Nephron progenitor cell (in vitro differentiated cells): ENCODE measurements around the gene HSPA4.

Experiments used
- DNase-seq: peaks from one replicate; pipeline ENCODE4 v3.0.0; 2021
- H3K27ac Mint-ChIP-seq: 2 replicates; pipeline ENCODE4 v1.8.0; 2021; ENCODE audit warnings: mild to moderate bottlenecking, moderate library complexity, mixed read lengths
- H3K27me3 Mint-ChIP-seq: 2 replicates; pipeline ENCODE4 v1.8.0; 2021; ENCODE audit warnings: mild to moderate bottlenecking, low read depth, mixed read lengths; ENCODE audit not compliant: poor library complexity
- H3K36me3 Mint-ChIP-seq: 2 replicates; pipeline ENCODE4 v1.8.0; 2021; ENCODE audit warnings: low read depth, mixed read lengths
- H3K4me1 Mint-ChIP-seq: 2 replicates; pipeline ENCODE4 v1.8.0; 2021; ENCODE audit warnings: mixed read lengths
- H3K4me3 Mint-ChIP-seq: 2 replicates; pipeline ENCODE4 v1.8.0; 2021; ENCODE audit warnings: mild to moderate bottlenecking, moderate library complexity, mixed read lengths
- H3K9me3 Mint-ChIP-seq: 2 replicates; pipeline ENCODE4 v1.8.0; 2021; ENCODE audit warnings: mild to moderate bottlenecking, moderate library complexity, mixed read lengths
- TF ChIP-seq, protein P1 (sequence below): fragments of 200-600 bp; sonication (generic); IDR thresholded peaks from 2 replicates; pipeline ENCODE4 v1.5.0; 2021; ENCODE audit warnings: antibody characterized with exemption

Gene HSPA4

DNA sequence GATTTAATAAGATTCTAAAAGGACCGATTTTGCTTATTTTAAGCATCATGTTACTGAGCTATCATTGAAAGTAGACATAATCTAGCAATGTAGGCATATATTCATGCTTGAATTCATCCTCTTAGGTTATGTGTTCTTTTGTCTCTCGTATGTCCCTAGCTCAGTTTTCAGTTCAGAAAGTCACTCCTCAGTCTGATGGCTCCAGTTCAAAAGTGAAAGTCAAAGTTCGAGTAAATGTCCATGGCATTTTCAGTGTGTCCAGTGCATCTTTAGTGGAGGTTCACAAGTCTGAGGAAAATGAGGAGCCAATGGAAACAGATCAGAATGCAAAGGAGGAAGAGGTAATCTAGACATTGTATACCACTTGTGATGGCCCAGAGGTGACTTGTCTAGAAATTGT is 39.2 kb downstream of the HSPA4 start:
- DNase-seq, result no peak
- TF ChIP-seq, protein P1, sequence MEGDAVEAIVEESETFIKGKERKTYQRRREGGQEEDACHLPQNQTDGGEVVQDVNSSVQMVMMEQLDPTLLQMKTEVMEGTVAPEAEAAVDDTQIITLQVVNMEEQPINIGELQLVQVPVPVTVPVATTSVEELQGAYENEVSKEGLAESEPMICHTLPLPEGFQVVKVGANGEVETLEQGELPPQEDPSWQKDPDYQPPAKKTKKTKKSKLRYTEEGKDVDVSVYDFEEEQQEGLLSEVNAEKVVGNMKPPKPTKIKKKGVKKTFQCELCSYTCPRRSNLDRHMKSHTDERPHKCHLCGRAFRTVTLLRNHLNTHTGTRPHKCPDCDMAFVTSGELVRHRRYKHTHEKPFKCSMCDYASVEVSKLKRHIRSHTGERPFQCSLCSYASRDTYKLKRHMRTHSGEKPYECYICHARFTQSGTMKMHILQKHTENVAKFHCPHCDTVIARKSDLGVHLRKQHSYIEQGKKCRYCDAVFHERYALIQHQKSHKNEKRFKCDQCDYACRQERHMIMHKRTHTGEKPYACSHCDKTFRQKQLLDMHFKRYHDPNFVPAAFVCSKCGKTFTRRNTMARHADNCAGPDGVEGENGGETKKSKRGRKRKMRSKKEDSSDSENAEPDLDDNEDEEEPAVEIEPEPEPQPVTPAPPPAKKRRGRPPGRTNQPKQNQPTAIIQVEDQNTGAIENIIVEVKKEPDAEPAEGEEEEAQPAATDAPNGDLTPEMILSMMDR, result no peak
- Mint-ChIP-seq H3K27ac (no peak overlapping the region), H3K9me3 (no peaks in the 10 kb centered on the region), H3K4me1 (no peaks in the 10 kb centered on the region), H3K4me3 (no peak overlapping the region), H3K36me3 (peaks cover 80% of the 10 kb centered on the region), H3K27me3 (no peaks in the 10 kb centered on the region)

DNA sequence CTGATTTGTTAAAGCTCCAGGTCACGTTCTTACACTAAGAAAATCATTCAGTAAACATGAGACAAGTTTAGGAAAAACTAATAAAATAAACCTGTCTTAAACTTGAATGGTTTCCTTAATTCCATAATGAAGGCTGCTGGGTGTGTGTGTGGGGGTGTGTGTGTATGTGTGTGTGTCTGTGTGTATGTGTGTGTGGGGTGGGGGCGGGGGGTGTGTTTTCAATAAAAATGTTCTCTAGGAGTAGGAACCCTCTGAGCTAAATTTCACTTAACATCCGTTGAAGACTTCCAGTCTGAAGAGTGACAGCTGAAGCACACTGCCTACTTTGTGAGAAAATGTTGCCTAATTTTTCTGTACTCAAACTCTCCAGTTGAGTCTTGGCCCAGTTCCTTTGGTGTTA is 54.5 kb downstream of the HSPA4 start:
- no peak overlapping the region for H3K4me3 Mint-ChIP-seq
- DNase-seq, result no peak
- no peaks in the 10 kb centered on the region for H3K27me3 Mint-ChIP-seq
- no peak overlapping the region for H3K27ac Mint-ChIP-seq
- H3K4me1 Mint-ChIP-seq, result peaks cover 18% of the 10 kb centered on the region
- TF ChIP-seq, protein P1, result no peak
- peaks cover 19% of the 10 kb centered on the region for H3K9me3 Mint-ChIP-seq
- peaks cover 64% of the 10 kb centered on the region for H3K36me3 Mint-ChIP-seq

DNA sequence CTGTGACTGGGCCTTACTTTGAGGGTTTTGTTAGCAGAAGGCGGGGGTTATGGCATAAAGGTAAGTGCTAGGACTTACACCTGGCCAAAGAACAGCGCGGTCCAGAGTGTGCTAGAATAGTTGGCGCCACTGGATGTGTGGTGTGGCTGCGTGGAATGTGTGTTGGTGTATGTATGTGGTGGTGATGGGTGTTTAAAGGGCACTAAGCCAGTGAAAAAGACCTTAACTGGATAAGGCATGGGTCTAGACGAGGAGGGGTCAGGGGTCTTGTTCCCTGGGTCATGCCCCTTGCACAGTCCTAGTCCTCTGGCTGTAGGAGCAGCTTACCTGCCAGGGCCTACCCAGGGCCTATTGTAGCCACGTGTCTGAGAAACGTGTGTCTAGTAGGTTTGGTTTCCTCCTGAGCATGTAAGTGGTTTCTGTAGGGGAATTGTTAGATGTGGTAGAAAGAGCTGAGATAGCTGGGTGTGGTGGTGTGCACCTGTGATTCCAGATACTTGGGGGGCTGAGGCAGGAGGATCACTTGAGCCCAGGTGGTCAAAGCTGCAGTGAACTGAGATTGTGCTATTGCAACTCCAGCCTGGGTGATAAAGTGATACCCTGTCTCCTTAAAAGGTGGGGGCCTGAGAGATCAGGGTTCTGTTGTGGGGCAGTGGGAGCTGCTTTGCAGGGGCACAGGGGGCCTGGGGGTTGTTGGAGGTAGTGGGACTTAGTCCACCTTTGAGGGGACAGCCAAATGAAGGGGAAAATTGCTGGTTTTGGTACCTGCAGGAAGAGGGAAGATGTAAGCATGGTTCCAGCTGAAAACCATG is 55.2 kb downstream of the HSPA4 start:
- TF ChIP-seq, protein P1, result no peak
- H3K4me3 Mint-ChIP-seq, result no peak overlapping the region
- no peak for DNase-seq
- no peaks in the 10 kb centered on the region for H3K27me3 Mint-ChIP-seq
- H3K9me3 Mint-ChIP-seq, result peaks cover 19% of the 10 kb centered on the region
- H3K36me3 Mint-ChIP-seq, result peaks cover 60% of the 10 kb centered on the region
- H3K4me1 Mint-ChIP-seq, result peaks cover 18% of the 10 kb centered on the region
- no peak overlapping the region for H3K27ac Mint-ChIP-seq

DNA sequence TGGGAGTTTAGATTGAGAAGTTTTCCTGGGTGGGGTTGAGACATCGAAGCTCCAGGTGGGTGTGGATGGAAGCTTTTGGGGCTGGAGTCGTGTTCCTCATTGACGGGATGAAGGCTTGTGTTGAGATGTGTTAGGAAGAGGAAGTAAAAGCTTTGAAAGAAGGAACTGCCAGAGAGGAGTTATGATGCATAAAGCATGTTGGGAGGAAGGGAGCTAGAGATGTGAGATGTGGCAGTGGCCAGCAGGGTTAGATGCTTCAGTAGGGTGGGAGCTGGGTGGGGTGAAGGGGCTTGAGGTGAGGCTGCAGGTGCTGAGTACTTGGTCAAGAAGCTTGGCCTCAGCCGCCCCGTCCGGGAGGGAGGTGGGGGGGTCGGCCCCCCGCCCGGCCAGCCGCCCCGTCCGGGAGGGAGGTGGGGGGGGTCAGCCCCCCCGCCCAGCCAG is 56.7 kb downstream of the HSPA4 start:
- Mint-ChIP-seq H3K4me3 (no peak overlapping the region), H3K27ac (no peak overlapping the region), H3K4me1 (peaks cover 20% of the 10 kb centered on the region), H3K36me3 (peaks cover 44% of the 10 kb centered on the region), H3K27me3 (peaks cover 8% of the 10 kb centered on the region), H3K9me3 (peaks cover 19% of the 10 kb centered on the region)
- no peak for DNase-seq
- TF ChIP-seq, protein P1, result no peak

DNA sequence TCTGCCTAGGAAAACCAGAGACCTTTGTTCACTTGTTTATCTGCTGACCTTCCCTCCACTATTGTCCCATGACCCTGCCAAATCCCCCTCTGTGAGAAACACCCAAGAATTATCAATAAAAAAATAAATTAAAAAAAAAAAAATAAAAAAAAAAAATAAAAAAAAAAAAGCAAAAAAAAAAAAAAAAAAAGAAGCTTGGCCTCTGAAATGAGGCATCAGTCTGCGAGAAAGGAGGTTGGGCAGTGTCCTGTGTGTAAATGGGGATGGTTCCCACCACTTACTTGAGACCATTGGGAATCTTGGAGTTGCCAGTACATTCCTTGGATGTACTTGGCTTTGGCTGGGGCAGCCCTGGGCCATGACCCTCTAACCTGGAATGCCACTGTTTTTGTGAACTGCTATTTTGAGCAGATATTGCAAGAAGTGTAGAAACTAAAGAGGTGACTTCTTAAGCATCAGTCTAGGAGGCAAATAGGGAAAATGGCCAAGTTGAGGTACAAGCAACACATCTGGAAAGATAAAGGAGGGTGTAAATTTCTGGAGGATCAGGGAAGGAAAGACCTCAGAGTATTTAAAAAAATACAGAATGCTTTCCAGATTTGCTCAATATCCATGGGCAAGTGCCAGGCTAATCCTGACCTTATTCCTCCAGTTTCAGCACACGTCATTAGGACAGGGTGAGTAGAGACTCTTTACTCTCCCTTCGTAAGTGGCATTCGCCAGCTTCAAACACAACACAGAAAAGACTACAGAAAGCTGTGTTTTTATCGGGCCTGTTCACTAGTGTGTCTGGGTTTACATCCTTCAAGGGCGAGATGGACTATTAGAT is 58.1 kb downstream of the HSPA4 start:
- H3K27me3 Mint-ChIP-seq, result peaks cover 8% of the 10 kb centered on the region
- peaks cover 20% of the 10 kb centered on the region for H3K4me1 Mint-ChIP-seq
- H3K4me3 Mint-ChIP-seq, result no peak overlapping the region
- no peak overlapping the region for H3K27ac Mint-ChIP-seq
- H3K9me3 Mint-ChIP-seq, result peaks cover 19% of the 10 kb centered on the region
- TF ChIP-seq, protein P1, result no peak
- no peak for DNase-seq
- H3K36me3 Mint-ChIP-seq, result peaks cover 32% of the 10 kb centered on the region
